ENCODE data around the gene VPS13C.

Gene VPS13C

DNA sequence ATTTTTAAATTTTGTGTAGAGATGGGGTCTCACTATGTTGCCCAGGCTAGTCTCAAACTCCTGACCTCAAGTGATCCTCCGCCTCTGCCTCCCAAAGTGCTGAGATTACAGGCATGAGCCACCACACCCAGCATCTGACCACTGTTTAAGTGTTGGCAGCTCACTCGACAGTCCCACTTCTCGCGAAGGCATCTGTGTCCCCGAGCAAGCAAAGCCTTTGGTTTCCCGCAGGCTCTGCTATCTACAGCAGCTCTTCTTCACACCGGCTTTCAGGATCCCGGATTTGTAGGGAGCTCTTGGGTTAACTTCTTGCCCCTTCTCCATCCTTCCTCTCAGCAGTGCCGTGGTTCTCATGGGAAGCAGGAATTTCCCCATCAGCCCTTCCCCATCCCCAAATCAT lies 240.9 kb downstream of the VPS13C start:
- TF ChIP-seq CTCF (IDR thresholded peaks at IDR 0.05; ENCODE audit: insufficient read depth, low read depth, low read length, missing control alignments) = no peak
- DNase-seq (ENCODE audit: low read depth) = no peak
- no peak overlapping the region for H3K4me3 ChIP-seq (ENCODE audit: low read length)

- DNase-seq (ENCODE audit: low read depth) = no peak
- H3K4me3 ChIP-seq (ENCODE audit: low read length) = no peak overlapping the region
- no peak for TF ChIP-seq CTCF (IDR thresholded peaks at IDR 0.05; ENCODE audit: insufficient read depth, low read depth, low read length, missing control alignments)
Measured at GRCh38 chr15:61818801-61819200, 241.4 kb downstream of the VPS13C start.

- DNase-seq (ENCODE audit: low read depth) = no peak
- TF ChIP-seq CTCF (IDR thresholded peaks at IDR 0.05; ENCODE audit: insufficient read depth, low read depth, low read length, missing control alignments) = no peak
Measured at GRCh38 chr15:61816856-61817255, 243.4 kb downstream of the VPS13C start.

GRCh38 chr15:61815356-61816083 lies 244.7 kb downstream of the VPS13C start:
- no peak overlapping the region for H3K4me3 ChIP-seq (ENCODE audit: low read length)
- no peak for TF ChIP-seq CTCF (IDR thresholded peaks at IDR 0.05; ENCODE audit: insufficient read depth, low read depth, low read length, missing control alignments)
- DNase-seq (ENCODE audit: low read depth) = no peak

More at GRCh38 chr15:61816856-61817255, 243.4 kb downstream of the VPS13C start:
- no peak overlapping the region for H3K4me3 ChIP-seq (ENCODE audit: low read length)

DNA sequence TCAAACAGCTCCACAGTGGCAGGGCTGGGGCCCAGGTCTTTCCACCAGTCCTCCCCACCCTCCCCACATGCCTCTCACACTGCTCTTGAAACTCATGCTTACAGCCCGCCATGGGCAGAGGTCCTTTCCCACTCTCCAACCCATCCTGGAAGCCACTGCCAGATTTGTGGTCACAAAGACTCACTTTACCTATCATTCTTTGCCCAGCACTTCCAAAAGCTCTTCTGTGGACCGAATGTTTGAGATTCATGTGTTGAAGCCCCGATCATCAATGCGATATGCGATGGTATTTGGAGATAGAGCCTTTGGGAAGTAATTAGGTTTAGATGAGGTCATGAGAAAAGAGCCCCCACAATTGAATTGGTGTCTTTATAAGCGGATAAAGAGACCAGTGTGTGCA lies 247.8 kb downstream of the VPS13C start:
- no peak for DNase-seq (ENCODE audit: low read depth)
- no peak for TF ChIP-seq CTCF (IDR thresholded peaks at IDR 0.05; ENCODE audit: insufficient read depth, low read depth, low read length, missing control alignments)
- H3K4me3 ChIP-seq (ENCODE audit: low read length) = no peak overlapping the region

DNA sequence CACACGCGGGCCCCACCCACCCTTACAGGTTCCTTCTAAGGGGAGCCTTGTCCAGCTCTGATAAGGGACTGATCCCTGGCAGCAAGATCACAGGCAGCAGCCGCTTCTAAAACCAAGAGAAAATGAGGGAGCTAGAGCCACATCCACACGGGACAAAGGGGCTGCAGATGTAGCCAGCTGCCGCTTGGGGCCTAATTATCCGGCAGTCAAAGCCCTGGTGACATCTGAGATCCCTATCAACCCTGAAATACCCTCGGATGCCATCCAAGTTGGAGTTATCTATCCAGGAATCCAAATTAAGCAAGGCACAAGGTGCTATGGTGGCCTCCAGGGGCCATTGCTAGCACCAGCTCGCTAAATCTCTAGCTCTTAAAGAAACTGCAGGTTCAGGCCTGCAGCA lies 248.3 kb downstream of the VPS13C start:
- H3K4me3 ChIP-seq (ENCODE audit: low read length) = no peak overlapping the region
- DNase-seq (ENCODE audit: low read depth) = no peak
- no peak for TF ChIP-seq CTCF (IDR thresholded peaks at IDR 0.05; ENCODE audit: insufficient read depth, low read depth, low read length, missing control alignments)

DNA sequence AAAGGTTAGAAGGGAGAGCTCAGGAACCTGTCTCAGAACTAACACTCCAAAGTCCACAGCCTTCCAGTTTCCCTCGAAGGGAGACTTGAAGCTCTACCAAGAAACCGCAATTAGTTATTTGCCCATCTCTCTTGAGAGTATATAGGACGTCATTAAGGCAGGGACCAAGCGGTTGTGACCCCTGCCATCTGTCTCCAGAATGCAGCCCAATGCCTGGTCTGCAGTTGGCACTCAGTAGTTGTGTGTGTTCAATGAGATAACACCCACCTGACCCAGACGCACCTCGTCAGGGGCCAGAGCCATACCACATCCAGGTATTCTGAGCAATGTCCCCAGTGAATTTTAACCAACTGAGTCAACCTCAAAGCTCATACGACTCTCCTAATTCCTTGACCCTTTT lies 251.0 kb downstream of the VPS13C start:
- H3K4me3 ChIP-seq (ENCODE audit: low read length) = no peak overlapping the region
- TF ChIP-seq CTCF (IDR thresholded peaks at IDR 0.05; ENCODE audit: insufficient read depth, low read depth, low read length, missing control alignments) = no peak
- no peak for DNase-seq (ENCODE audit: low read depth)

Data from epithelial cell of esophagus (primary cell).